Common myeloid progenitor, CD34-positive (primary cell): Measurements from ENCODE around the gene PPP1R3G.

Source experiments
- CTCF ChIA-PET: fragments of 350-600 bp; sonication (Branson Sonifier 250); formaldehyde crosslinking; loops from one replicate; lab custom pipeline; 2021; ENCODE audit warnings: antibody characterized with exemption; lab: Charles Lee
- POLR2A ChIA-PET: fragments of 350-600 bp; sonication (Branson Sonifier 250); formaldehyde crosslinking; loops from one replicate; lab custom pipeline; 2021; ENCODE audit warnings: antibody characterized with exemption; lab: Charles Lee
- DNase-seq, 3 donors: peaks; one replicate each; pipeline versions ENCODE4 v3.0.0 to v3.0.0-alpha.2; 2013
- H3K27ac ChIP-seq, 2 experiments: 1 replicate in 1 of 2; 2 replicates in 1 of 2; pipeline ENCODE4 v1.7.0; 2013; ENCODE audit warnings: inconsistent platforms in 2 of 2, low read length in 2 of 2, mild to moderate bottlenecking in 2 of 2, low read depth in 1 of 2, moderate library complexity in 1 of 2; ENCODE audit not compliant: severe bottlenecking in 2 of 2, insufficient read depth in 1 of 2, poor library complexity in 1 of 2
- H3K27me3 ChIP-seq, 5 experiments: replicated peaks in 2 of 5; 1 replicate in 3 of 5; 2 replicates in 2 of 5; pipeline versions ENCODE4 v1.6.1 to v1.7.0; 2013; ENCODE audit warnings: low read length in 4 of 5, mild to moderate bottlenecking in 2 of 5, moderate library complexity in 2 of 5, inconsistent platforms in 1 of 5; ENCODE audit not compliant: insufficient read depth in 5 of 5, control insufficient read depth in 4 of 5
- H3K36me3 ChIP-seq, 4 experiments: 1 replicate in 2 of 4; 2 replicates in 2 of 4; pipeline versions ENCODE4 v1.6.1 to v1.7.0; 2013; ENCODE audit warnings: low read length in 3 of 4, control low read depth in 1 of 4, mild to moderate bottlenecking in 1 of 4; ENCODE audit not compliant: control insufficient read depth in 4 of 4, insufficient read depth in 4 of 4
- H3K4me1 ChIP-seq, 4 experiments: 1 replicate in 3 of 4; 2 replicates in 1 of 4; pipeline versions ENCODE4 v1.6.1 to v1.7.1; 2013; ENCODE audit warnings: low read length in 3 of 4, mild to moderate bottlenecking in 3 of 4, control low read depth in 1 of 4, inconsistent platforms in 1 of 4, moderate library complexity in 1 of 4; ENCODE audit not compliant: control insufficient read depth in 4 of 4, insufficient read depth in 4 of 4; ENCODE audit errors: control extremely low read depth in 1 of 4
- H3K4me3 ChIP-seq, 7 experiments: 1 replicate in 4 of 7; 2 replicates in 3 of 7; pipeline versions ENCODE4 v1.5.1 to v1.7.0; 2013; ENCODE audit warnings: mild to moderate bottlenecking in 7 of 7, low read length in 6 of 7, moderate library complexity in 6 of 7, inconsistent platforms in 2 of 7, low read depth in 2 of 7, control low read depth in 1 of 7; ENCODE audit not compliant: insufficient read depth in 4 of 7, control insufficient read depth in 1 of 7; ENCODE audit errors: extremely low read depth in 1 of 7
- H3K9me3 ChIP-seq, 5 experiments: 1 replicate in 4 of 5; 2 replicates in 1 of 5; pipeline versions ENCODE4 v1.6.1 to v1.7.1; 2013; ENCODE audit warnings: low read length in 4 of 5, mild to moderate bottlenecking in 2 of 5, inconsistent platforms in 1 of 5, low read depth in 1 of 5, moderate library complexity in 1 of 5; ENCODE audit not compliant: control insufficient read depth in 4 of 5, insufficient read depth in 2 of 5; ENCODE audit errors: control extremely low read depth in 1 of 5
- WGBS: methylation state at CpG from one replicate; pipeline ENCODE4 v1.1.5; 2013; ENCODE audit not compliant: insufficient coverage; 5-methylcytosine and 5-hydroxymethylcytosine counted together

PPP1R3G gene

DNA sequence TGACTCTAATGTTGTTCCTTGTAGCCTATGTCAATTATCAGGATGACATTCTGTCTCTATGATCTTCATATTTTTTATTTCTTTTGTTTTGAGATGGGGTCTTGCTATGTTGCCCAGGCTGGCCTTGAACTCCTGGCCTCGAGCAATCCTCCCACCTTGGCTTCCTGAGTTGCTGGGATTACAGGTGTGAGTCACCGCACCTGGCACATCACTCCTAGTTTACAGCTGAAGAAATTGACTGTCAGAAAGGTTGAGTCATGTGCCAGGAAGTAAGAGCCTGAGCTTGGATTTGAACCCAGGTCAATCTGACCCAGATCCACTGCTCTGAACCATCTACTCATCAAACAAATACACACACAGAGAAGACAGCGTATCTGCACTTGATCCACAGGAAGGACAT lies 14.4 kb downstream of the PPP1R3G start:
- H3K9me3 ChIP-seq = no peaks in the 10 kb centered on the region
- peaks cover 0 to 4% (median 0%) of the 10 kb centered on the region in 4 experiments for H3K4me1 ChIP-seq
- ChIA-PET CTCF (no interaction called here), POLR2A (no interaction called here)
- no peaks in the 10 kb centered on the region for H3K36me3 ChIP-seq
- no peak overlapping the region for H3K27ac ChIP-seq
- DNase-seq = no peak
- no peak overlapping the region for H3K4me3 ChIP-seq
- no peaks in the 10 kb centered on the region for H3K27me3 ChIP-seq
- WGBS = 97% methylated on average over 3 of the region's 3 CpGs

DNA sequence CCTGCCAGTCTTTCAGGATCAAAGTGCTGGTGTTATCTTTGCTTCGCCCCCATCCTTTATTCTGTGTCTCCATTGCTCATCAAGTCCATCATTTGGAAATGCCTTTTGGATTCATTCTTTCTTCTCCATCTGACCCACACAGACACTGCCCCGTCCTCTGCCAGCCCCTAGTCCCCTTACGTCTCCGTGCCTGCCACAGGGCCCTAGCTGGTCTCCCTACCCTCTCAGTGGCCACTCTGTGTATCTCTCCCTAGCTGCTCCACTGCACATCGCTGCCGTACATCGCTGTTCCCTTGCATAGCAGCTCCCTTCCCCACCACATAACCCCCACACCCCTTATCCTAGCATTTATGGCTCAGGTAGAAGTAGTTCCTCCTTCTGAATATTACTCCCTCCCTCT lies 15.7 kb downstream of the PPP1R3G start:
- Histone ChIP-seq H3K27me3 (no peaks in the 10 kb centered on the region), H3K27ac (no peak overlapping the region), H3K4me1 (peaks cover 0 to 4% (median 0%) of the 10 kb centered on the region in 4 experiments), H3K36me3 (no peaks in the 10 kb centered on the region), H3K4me3 (no peak overlapping the region), H3K9me3 (no peaks in the 10 kb centered on the region)
- WGBS = 96% methylated on average over 7 of the region's 7 CpGs
- no peak for DNase-seq
- ChIA-PET POLR2A (no interaction called here), CTCF (interaction anchor here (1.4 kb wide), 1 partner anchor 12 kb away, joined by 3 read pairs; no protein-coding TSS in a partner anchor)

DNA sequence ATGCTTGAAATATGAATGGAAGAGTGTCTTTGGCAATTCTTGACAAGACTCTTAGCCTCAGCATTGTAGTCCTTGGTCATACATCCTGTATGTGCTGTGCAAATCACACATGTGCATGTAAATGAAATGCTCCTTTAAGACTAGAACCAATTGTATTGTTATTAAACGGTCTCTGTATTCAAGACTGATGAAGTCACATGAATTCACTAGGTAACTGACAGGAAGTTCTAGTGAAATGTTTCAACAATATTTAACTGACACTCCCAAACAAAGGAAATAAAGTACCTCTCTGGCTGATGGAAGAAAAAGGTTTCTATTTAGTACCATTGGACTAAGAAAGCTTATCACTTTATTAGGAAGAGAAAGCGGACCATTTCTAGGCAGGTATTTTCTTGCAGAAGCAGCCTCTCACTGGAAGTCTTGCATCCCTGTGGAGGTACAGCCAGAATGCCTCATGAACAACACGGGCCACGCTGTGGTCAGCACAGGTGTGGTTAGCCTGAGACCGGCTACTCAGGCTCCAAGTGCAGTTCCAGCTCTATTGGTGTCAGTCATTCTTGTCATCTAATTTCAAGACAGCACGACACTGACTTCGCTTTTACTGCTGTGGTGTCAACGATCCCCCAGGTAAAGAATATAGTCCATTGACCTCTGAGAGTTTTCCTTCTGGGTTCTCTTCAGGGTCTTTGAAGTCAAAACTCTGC lies 17.3 kb downstream of the PPP1R3G start:
- H3K27ac ChIP-seq = no peak overlapping the region
- WGBS = 99% methylated on average over 6 of the region's 8 CpGs
- DNase-seq = no peak
- no peaks in the 10 kb centered on the region for H3K27me3 ChIP-seq
- H3K4me1 ChIP-seq = peaks cover 0 to 4% (median 0%) of the 10 kb centered on the region in 4 experiments
- H3K9me3 ChIP-seq = no peaks in the 10 kb centered on the region
- CTCF ChIA-PET = no interaction called here
- H3K4me3 ChIP-seq = no peak overlapping the region
- POLR2A ChIA-PET = no interaction called here
- H3K36me3 ChIP-seq = peaks cover 0 to 2% (median 0%) of the 10 kb centered on the region in 4 experiments

DNA sequence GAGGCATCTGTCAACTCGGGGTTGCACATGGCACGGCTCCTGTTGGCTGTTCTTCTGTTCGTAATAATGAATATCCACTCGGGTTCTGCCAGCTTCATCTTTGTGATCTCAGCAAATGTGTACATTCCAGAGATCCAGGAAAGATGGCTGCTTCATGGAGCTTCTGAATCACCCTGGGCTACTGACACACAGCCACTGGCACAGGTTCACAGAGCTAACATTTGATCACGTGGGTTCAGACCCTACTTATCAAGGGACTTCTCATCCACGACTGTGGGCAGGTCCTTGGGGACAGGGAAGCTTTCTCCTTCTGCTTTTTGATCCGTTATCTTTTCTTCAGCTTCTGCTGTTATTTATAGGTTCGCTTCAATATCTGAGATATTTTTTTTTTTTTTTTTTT lies 18.1 kb downstream of the PPP1R3G start:
- Histone ChIP-seq H3K4me1 (peaks cover 0 to 4% (median 0%) of the 10 kb centered on the region in 4 experiments), H3K36me3 (peaks cover 0 to 2% (median 0%) of the 10 kb centered on the region in 4 experiments), H3K27ac (no peak overlapping the region), H3K27me3 (no peaks in the 10 kb centered on the region), H3K9me3 (no peaks in the 10 kb centered on the region), H3K4me3 (no peak overlapping the region)
- CTCF ChIA-PET = no interaction called here
- 95% methylated on average over 7 of the region's 8 CpGs for WGBS
- POLR2A ChIA-PET = interaction anchor here (0.7 kb wide), 1 partner anchor 490 kb away, joined by 3 read pairs; no protein-coding TSS in a partner anchor
- DNase-seq = no peak

DNA sequence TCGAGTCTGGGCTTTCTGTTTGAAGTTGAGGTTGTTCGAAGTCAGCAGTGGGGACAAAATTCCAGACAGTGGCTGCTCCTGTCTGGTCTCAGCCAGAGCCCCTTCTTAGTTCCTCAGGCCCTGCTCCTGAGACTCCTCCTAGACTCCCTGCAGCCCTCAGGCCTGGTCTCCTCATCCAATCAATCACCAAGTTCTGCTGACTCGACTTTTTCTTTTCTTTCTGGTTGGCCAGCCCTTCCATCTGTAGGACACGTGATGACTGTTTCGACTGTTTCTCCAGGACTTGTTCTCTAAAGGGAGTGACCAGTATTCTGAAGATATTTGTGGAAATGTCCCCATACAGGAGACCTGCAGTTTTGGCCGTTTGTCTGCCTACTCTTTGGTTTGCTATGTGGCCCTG lies 19.5 kb downstream of the PPP1R3G start:
- ChIA-PET POLR2A (no interaction called here), CTCF (no interaction called here)
- Histone ChIP-seq H3K4me1 (peaks cover 0 to 4% (median 0%) of the 10 kb centered on the region in 4 experiments), H3K27ac (no peak overlapping the region), H3K9me3 (no peaks in the 10 kb centered on the region), H3K4me3 (no peak overlapping the region), H3K36me3 (peaks cover 0 to 3% (median under 1%) of the 10 kb centered on the region in 4 experiments), H3K27me3 (no peaks in the 10 kb centered on the region)
- WGBS = 100% methylated on average over 3 of the region's 6 CpGs
- DNase-seq = no peak

DNA sequence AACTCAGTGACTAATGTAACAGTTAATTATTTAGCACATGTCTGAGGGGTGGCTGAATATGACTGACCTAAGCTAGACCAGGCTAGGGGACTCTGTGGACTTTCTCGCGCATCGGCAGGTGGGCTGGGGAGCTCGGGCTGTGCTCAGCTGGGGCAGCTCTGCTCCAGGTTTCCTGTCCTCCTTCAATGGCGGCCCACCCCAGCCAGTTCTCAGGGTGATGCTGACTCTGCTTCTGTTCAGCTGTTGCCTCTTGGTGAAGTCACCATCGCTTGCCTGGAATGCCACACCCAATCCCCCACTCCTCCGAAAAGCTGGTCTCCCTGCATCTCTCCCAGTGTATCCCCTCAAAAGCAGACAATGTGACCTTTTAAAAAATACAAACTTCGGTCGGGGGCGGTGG lies 20.0 kb downstream of the PPP1R3G start:
- 99% methylated on average over 7 of the region's 10 CpGs for WGBS
- CTCF ChIA-PET = no interaction called here
- no peak overlapping the region for H3K27ac ChIP-seq

DNA sequence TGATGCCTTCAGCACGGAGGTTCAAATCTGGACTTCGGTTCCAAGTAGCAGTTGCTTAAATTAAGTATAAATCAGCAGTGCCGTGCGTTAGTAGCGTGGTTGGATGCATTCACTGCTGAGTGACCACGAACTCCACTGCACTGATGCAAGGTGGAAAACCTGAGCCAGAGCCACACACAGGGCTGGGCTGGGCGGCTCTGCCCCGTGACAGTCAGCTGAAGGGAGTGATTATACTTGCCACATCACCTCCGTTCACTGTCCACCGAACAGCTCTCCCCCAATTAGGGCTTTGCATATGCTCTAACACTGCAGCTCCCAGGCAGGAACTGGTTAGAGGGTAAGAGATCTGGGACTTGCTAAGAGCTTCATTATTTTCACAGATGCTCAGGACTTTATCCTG lies 22.2 kb downstream of the PPP1R3G start:
- Histone ChIP-seq H3K27ac (no peak overlapping the region), H3K4me3 (no peak overlapping the region), H3K4me1 (peaks cover 0 to 4% (median 0%) of the 10 kb centered on the region in 4 experiments), H3K9me3 (no peaks in the 10 kb centered on the region), H3K27me3 (no peaks in the 10 kb centered on the region), H3K36me3 (peaks cover 0 to 10% (median 5%) of the 10 kb centered on the region in 4 experiments)
- DNase-seq = no peak
- POLR2A ChIA-PET = interaction anchor here (0.6 kb wide), 1 partner anchor 1098 kb away, joined by 5 read pairs; no protein-coding TSS in a partner anchor
- CTCF ChIA-PET = no interaction called here
- 92% methylated on average over 10 of the region's 10 CpGs for WGBS

More for the DNA sequence above, 20.0 kb downstream of the PPP1R3G start:
- Histone ChIP-seq H3K36me3 (peaks cover 0 to 3% (median under 1%) of the 10 kb centered on the region in 4 experiments), H3K27me3 (no peaks in the 10 kb centered on the region), H3K4me1 (peaks cover 0 to 4% (median 0%) of the 10 kb centered on the region in 4 experiments), H3K9me3 (no peaks in the 10 kb centered on the region), H3K4me3 (no peak overlapping the region)
- no peak for DNase-seq
- POLR2A ChIA-PET = no interaction called here
